HG03432 (cell line): ENCODE data around the gene GTF2IRD1.

Experiments used
- ATAC-seq: cut with Tn5 transposase; IDR thresholded peaks from one replicate; pipeline ENCODE4 v1.9.1; 2021; ENCODE audit warnings: mild to moderate bottlenecking, moderate library complexity; ENCODE audit not compliant: unreplicated experiment

Gene GTF2IRD1

GRCh38 chr7:74464931-74465886 is 11.5 kb downstream of the GTF2IRD1 start:
- ATAC-seq, result no peak

GRCh38 chr7:74466196-74466813 is 12.6 kb downstream of the GTF2IRD1 start:
- ATAC-seq, result no peak

- ATAC-seq, result no peak
Observed at GRCh38 chr7:74467876-74468275, 14.2 kb downstream of the GTF2IRD1 start.

- no peak for ATAC-seq
Observed at GRCh38 chr7:74470504-74470903, 16.8 kb downstream of the GTF2IRD1 start.

GRCh38 chr7:74473116-74473515 is 19.4 kb downstream of the GTF2IRD1 start:
- no peak for ATAC-seq

GRCh38 chr7:74474271-74474865 is 20.7 kb downstream of the GTF2IRD1 start:
- ATAC-seq, result no peak

- no peak for ATAC-seq
Observed at GRCh38 chr7:74475243-74475986, 21.7 kb downstream of the GTF2IRD1 start.

- no peak for ATAC-seq
Observed at GRCh38 chr7:74475987-74476350, 22.3 kb downstream of the GTF2IRD1 start.

- ATAC-seq, result no peak
Observed at GRCh38 chr7:74476626-74477025, 22.9 kb downstream of the GTF2IRD1 start.

GRCh38 chr7:74478671-74479065 is 25.0 kb downstream of the GTF2IRD1 start:
- no peak for ATAC-seq

GRCh38 chr7:74479066-74479781 is 25.5 kb downstream of the GTF2IRD1 start:
- ATAC-seq, result no peak

- ATAC-seq, result no peak
Observed at GRCh38 chr7:74479961-74480829, 26.5 kb downstream of the GTF2IRD1 start.

- ATAC-seq, result no peak
Observed at GRCh38 chr7:74480861-74481417, 27.2 kb downstream of the GTF2IRD1 start.

- no peak for ATAC-seq
Observed at GRCh38 chr7:74481458-74482196, 27.9 kb downstream of the GTF2IRD1 start.

- ATAC-seq, result no peak
Observed at GRCh38 chr7:74482197-74482467, 28.4 kb downstream of the GTF2IRD1 start.

GRCh38 chr7:74482629-74483401 is 29.1 kb downstream of the GTF2IRD1 start:
- no peak for ATAC-seq

- ATAC-seq, result no peak
Observed at GRCh38 chr7:74483402-74484336, 30.0 kb downstream of the GTF2IRD1 start.
